ENCODE data around the gene BTF3.
"Not testable (repeated sequence)": the region's sequence is repeated elsewhere in the genome, so short reads cannot be mapped to it uniquely, and the experiment has no call there.

Gene BTF3

DNA sequence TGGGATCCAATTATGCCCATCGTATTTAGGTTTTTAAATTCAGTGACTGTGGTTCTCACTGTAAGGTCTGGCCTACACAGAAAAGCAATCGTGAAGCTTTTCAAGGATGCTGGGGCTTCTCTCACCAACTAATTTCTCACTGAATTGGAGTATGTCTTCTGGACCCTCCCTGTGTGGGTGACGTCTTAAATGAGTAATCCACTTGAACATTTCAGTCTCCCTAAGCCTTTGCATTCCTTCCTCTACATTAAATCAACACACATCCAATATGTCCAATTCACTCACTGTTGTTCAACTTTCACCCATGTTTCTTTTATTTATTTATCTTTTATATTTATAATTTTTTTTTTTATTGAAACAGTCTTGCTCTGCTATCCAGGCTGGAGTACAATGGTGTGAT is 12.5 kb upstream of the BTF3 start:
- no peak for DNase-seq (ENCODE audit: low read depth in 2 of 2)

DNA sequence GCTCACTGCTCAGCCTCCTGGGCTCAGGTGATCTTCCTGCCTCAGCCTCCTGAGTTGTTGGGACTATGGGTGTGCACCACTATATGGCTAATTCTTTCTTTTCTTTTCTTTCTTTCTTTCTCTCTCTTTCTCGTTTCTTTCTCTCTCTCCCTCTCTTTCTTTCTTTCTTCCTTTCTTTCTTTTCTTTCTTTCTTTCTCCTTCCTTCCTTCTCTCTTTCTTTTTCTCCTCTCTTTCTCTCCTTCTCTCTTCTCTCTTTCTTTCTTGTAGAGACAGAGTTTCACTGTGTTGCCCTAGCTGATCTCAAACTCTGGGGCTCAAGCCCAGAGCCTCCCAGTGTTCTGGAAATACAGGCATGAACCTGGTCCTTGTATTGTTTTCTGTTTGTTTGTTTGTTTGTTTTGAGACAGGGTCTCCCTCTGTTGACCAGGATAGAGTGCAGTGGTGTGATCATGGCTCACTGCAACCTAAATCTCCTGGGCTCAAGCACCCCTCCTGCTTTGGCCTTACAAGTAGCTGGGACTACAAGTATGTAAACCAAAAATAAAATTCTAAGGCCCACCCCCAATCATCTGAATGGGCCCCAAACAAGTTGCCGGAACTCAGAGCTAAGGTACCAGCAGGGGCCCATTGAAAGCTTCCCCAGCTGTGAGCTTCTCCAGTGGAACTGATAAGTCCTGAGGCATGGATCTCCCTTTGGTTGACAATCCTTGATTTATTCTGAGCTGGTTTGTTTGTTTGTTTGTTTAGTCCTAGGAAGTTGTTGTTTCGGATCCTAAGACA is 11.9 kb upstream of the BTF3 start:
- DNase-seq (ENCODE audit: low read depth in 2 of 2) = no peak

DNA sequence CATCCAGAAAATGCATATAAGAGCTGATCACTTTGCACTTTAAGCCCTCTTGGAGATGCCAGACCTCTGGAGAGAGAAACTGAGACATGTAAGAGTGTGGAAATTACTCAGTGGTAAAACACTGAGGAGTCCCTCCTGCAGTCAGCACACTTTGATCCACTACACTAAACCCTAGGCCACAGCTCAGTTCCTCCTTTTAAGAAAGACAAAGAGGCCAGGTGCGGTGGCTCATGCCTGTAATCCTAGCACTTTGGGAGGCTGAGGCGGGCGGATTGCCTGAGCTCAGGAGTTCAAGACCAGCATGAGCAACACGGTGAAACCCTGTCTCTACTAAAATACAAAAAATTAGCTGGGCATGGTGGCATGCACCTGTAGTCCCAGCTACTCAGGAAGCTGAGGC is 11.0 kb upstream of the BTF3 start:
- not testable (repeated sequence) for DNase-seq (ENCODE audit: low read depth in 2 of 2)

DNA sequence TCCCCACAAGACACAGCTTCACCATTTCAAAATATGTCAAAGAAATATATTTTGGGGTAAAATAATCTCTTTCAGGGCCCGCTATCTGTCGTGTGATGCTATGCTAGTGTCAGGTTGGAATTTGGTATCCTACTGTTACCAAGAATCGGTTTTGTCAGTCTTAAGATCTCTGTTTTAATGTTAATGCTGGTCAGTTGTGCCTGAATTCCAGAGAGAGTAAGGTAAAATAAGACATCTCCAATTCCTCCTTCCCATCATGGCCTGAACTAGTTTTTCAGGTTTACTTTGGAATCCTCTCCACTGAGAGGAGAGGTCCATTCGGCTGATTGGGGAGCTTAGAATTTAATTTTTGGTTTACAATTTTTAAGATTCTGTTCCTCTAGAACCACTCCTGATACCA is 10.4 kb upstream of the BTF3 start:
- DNase-seq (ENCODE audit: low read depth in 2 of 2) = no peak

DNA sequence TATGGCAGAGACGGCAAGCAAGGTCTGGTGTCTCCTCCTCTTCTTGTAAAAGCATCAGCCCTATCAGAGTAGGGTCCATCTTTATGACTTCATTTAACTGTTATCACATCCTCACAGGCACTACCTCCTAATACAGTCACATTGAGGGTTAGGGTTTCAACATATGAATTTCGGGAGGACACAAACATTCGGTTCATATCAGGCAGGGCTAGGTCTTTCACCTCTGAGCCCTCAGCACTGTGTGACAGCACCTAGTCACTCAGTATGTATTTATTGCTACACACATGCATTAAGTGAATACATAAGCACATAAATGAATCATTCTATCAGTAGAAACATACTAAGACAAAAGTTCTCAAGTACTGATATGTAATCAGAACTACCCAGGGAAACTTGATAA is 9.4 kb upstream of the BTF3 start:
- no peak for DNase-seq (ENCODE audit: low read depth in 2 of 2)

DNA sequence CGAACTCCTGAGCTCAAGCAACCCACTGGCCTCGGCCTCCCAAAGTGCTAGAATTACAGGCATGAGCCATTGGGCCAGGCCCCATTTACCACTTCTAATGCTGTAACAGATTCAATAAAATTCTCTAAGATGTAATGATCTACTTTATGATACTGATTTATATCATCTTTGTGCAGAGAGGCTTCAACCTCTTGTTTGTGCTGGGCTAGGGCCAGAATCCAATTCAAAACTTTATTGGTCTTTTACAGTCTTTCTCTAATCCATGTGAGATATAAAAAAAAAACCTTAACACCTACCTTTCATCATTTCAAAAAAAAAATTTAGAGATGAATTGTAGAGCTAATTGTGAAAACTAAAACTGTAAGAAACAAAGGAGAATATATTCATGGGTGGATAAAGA is 8.2 kb upstream of the BTF3 start:
- DNase-seq (ENCODE audit: low read depth in 2 of 2) = no peak

DNA sequence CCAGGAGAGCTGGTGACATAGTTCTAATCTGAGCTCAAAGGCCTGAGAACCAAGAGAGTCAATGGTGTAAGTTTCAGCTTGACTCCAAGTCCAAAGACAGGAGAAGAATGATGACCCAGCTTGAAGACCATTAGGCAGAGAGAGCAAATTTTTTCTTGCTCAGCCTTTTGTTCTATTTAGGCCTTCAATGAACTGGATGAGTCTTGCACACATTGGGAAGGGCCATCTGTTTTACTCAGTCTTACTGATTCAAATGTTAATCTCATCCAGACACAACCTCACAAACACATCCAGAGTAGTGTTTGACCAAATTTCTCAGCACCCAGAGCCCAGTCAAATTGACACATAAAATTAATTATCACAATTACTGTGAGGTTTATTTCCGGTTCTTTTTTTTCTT is 7.1 kb upstream of the BTF3 start:
- DNase-seq (ENCODE audit: low read depth in 2 of 2) = no peak

DNA sequence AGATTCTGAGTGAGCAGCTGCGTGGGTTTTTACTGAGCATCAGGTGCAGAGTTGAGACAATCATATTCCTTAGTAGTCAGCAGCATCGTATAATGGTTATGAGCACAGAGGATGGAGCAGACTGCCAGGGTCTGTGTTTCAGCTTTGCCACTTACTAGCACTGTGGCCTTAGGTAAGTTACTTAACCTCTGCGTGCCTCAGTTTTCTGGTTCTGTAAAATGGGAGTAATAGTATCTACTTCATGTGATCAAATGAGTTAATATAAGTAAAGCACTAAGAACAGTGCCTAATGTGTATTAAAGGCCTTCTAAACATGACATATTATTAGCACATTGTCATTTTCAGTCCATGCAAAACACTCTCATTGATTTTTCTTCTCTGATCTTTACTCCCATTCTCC is 4.8 kb upstream of the BTF3 start:
- no peak for DNase-seq (ENCODE audit: low read depth in 2 of 2)

DNA sequence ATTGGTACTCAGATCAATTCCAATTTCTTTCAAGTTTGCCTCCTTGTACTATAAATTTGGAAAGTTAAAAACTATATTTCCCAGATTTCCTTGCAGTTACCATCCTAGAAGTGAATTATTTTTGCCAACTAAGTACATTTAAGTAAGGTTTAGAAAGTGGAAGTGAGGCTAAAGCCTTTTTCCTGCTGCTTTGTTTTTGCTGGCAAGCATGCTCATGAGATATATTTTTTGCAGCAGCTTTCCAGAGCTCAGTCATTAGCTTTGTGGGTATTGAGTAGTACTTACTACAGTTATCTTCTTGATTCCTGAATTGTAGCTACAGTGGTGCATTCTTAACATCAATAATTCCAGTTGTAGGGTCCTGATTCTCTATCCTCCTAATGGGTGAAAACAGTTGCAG is 3.5 kb upstream of the BTF3 start:
- no peak for DNase-seq (ENCODE audit: low read depth in 2 of 2)

DNA sequence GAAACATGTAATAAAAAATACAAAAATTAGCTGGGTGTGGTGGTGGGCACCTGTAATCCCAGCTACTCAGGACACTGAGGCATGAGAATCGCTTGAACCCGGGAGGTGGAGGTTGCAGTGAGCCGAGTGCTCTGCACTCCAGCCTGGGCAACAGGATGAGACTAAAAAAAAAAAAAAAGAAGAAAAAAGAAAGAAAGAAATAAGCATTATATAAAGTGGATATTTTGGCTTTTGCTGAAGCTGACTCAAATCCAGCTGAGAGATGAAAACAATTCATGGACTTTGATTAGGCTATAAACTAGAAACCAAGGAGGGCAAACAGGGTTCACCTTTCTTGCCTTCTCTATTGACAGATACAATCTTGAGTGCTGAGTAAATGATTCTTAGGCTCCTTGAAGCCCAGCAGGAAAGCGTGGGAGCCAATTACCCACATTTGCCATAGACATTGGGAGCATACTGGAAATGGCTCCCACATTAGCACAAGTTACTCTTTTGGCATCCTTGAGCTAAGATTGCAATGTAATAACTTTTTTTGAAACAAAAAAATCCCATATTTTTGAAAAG is 2.4 kb upstream of the BTF3 start:
- DNase-seq (ENCODE audit: low read depth in 2 of 2) = no peak

DNA sequence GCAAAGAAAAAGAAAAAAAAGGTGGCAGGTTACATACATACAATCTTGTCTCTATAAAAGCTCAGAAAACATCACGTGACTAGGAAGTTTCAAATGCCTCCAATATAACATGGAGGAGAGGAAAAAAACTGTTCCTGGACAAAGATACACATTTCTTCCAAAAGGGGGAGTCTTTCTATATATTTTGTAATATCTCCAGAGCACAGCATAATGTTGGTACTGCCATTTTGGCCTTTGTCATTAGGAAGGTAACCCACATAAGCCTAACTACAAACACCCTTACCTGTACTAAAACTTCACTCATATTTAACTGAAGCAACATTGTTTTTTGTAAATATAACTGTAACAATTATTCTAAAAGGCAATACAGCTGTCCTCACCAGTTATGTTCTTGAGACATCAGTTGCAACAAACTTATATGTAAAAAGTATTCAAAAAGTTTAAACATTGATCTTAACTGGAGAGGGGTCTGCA is 1.2 kb upstream of the BTF3 start:
- no peak for DNase-seq (ENCODE audit: low read depth in 2 of 2)

DNA sequence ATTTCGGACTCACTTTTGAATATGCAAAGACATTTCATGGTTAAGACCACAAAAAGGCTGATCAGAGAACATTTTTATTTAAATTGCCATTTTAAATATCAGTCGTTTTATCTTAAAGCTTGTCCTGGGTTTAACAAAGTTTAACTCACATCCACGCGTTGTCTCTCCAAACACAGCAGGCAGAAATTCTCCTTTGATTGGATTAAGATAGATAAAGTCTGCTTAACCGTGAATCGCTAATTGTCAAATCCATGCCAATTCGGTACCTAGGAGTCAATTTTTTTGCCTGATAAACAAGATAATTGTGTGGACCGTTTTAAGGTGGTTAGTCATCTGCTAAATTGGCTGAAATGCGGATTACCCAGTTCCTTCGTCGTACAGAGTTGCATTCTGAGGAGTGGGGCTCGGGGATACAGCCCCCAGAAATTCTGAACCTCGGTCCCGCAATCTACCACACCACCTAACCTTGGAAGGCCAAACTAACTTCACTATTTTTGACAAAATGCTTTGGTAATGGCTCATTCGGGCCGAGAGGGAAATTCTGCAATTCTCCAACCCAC is 665 bp upstream of the BTF3 start:
- no peak for DNase-seq (ENCODE audit: low read depth in 2 of 2)

DNA sequence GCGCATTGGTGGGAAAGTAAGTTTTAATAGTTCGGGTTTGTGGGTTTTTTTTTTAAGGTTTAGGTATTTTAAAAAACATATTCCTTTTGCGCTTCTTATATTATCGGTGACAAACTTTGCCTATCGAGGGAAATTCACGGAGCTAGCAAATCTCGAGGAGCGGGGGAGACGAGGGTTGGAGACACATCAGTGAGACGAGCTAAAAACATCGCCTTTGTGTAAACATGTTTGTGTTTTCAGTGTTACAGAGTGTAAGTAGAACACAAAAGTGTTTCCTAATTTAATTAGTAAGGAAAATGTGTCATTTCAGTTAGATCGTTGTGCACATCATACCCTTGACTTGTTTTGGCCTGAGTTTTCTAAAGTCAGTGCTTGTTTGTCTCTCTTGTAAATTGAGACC is 945 bp downstream of the BTF3 start:
- no peak for DNase-seq (ENCODE audit: low read depth in 2 of 2)

DNA sequence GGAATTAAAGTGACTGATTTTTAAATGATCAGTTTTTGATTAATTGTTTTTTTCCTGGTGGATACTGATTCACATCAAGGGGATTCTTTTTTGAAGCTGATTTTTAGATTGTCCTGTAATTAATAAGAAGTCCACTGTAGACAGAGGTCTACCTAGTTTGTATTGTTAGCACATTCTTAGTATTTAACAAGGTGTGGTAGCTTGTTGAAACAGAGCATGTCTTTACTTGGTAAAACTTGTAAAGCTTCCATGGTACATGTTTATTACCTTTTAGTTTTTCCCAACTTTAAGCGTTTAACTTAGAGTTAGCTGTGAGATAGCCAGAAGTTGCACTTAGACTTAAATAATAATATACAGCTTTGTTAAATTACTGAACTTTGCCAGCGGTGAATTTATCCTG is 1.5 kb downstream of the BTF3 start:
- DNase-seq (ENCODE audit: low read depth in 2 of 2) = no peak

DNA sequence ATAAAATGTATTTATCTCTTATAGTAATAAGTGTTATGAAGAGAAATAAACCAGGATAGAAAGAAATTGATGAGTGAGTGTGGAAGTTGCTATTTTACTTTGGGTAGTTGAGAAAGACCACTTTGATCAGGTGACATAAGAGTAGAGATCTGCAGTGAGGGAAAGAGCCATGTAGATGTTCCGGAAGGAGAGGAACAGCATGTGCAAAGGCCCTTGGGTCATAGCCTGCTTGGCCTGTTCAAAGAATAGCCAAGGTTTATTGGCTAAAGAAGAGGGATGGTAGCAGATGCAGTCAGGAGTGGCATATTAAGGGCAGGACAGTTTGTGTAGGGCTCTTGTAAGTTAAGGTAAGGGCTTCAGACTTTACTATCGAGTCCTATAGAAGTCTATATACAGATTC is 3.2 kb downstream of the BTF3 start:
- no peak for DNase-seq (ENCODE audit: low read depth in 2 of 2)

DNA sequence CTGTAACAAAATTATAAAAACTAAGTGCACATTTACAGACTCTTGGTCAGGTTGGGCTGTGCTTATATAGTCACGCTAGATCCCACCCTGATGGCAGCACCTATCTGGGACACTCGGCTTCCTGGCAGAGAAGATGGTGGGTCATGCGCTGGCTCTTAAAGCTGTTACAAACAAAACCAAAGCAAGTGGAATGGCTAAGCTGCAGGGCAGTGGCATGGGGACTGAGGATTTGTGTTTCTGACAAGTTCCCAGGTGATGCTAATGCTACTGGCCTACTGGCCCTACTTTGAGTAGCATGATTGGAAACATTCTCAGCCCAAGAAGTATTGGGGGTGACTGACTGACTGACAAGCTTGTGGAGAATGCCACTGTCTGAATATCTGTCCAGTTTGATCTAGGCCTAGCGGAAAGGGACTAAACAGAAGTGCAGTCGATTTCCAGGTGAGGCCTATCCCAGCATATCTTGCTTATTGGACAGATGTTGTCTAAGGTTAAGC is 8.3 kb downstream of the BTF3 start:
- no peak for DNase-seq (ENCODE audit: low read depth in 2 of 2)

DNA sequence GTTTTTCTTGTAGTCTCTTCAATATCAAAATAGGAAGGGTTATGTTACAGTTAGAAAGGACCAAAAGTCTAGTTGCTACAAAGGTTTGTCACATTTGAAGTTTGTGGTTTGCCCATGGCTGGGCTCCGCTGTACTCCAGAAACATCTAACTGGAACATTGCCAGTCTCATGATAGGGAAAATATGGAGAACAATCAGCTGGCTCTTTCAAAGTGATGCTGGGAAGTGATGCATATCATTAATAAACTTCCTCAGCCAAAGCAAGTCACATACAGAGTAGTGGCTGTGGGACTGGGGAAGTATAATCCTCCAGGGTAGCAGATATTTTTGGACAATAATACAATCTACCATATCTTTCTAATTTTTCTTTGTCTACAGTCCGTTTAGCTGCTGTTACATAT is 8.8 kb downstream of the BTF3 start:
- DNase-seq (ENCODE audit: low read depth in 2 of 2) = no peak

DNA sequence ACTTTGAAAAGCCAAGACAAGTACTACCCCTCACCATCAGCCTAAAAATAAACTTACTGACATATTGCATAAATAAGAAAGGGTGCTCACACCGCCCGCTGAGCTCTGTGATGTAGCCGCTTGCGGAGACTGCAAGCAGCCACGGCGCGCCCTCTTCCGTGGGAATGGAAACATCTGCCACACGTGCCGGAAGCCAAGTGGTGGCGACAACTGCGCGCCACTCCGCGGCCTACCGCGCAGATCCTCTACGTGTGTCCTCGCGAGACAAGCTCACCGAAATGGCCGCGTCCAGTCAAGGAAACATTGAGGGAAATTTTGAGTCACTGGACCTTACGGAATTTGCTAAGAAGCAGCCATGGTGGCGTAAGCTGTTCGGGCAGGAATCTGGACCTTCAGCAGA is 10.3 kb downstream of the BTF3 start:
- DNase-seq (ENCODE audit: low read depth in 2 of 2) = not testable (repeated sequence)

DNA sequence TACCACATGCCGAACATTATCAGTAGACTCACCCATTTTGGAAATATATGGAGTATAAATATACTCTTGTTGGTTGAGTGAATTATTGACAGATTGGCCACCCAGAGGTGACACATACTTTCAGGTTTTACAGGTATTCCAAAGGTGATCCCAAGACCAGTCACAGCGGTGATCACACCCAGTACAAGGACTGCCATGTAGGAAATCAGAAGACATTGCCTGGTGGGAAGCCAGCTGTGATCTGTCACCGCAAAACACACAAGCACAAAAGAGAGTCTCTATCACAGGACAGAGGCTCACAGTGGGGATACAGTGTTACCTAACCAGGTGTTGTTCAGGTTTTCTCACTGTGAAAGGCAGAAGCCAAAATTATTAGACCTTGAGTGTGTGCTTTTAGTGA is 15.8 kb downstream of the BTF3 start:
- DNase-seq (ENCODE audit: low read depth in 2 of 2) = no peak

DNA sequence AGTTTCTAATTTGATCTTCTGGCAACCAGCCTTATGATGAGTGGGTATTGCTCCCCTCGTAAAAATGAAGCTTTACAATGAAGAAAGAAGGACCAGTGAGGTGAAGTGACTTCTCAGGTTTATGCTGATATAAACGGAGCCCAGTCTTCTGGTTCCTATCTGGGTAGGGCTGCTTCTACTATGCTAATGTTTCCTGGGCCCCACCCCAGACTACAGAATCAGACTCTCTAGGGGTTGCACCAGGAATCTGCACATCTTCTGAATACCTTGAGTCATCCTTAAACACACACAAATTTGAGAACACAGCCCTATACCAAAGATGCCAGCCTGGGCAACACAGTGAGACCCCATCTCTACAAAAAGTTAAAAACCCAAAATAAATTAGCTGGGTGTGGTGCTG is 16.2 kb downstream of the BTF3 start:
- no peak for DNase-seq (ENCODE audit: low read depth in 2 of 2)

DNA sequence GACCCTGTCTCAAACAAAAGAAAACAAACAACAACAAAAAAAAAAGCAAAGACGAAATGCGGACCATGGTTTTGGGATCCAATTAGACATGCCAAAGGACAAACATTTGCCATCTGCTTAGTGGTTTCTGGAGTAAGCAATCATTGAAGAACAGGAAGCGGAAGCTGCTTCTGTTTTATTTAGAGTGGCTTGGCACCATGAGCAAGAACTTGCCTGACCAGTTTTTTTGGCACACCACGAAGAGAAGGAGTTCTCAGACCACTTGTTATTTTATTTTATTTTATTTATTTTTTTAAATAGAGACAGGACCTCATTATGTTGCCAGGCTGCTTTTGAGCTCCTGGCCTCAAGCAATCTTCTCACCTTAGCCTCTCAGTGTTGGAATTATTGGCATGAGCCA is 17.0 kb downstream of the BTF3 start:
- DNase-seq (ENCODE audit: low read depth in 2 of 2) = no peak

DNA sequence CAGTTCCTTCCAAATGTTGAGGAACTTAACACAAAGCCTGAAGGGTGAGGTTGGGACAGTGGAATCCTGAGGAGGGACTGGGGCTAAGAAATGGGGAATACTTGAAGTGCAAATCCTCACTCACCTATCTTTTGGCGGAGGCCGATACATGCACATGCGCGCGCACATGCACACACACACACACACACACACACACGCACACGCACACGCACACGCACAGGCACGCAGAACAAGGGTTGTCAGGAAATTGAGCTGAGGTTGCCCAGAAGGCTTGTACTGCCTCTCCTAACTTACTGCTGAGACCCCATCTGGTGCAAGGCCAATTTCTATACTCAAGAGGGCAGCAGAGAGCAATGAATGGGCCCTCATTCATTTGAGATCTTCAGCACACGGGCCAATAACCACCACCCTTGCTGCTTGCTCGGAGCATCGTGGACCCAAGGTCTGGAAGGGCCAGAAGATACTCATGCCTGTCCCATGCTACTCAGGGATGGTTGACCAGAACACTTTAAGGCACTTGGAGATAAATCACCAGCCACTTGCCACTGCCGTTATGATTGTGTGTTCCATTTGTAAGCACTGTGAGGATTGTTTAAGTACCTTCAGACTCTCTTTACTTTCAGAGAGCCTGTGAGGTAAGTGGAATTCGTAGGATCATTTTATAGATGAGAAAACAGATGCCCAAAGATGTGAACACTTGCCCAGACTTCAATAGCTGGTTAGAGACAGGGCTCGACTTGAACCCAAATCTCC is 21.5 kb downstream of the BTF3 start:
- peak; percentile 43 to 58 for DNase-seq (ENCODE audit: low read depth in 2 of 2)

DNA sequence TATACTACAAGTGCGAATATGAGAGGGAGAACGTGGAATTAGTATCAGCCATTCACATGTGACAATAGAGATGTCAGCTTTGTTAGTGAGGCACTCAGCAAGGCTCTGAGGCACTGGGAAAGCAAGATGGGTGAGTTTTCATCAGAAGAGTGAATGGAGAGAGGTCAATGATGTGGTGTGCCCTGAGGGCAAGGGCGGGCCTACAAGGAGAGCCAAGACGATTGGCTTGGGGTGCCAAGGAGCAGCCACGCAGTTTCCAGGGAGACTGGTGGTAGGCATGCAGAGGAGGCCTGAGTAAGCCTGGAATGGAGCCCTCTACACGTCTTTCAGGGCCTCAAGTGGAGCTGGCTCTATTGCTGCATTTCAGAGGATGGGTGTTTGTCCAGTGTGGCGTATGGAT is 24.7 kb downstream of the BTF3 start:
- no peak for DNase-seq (ENCODE audit: low read depth in 2 of 2)

All from activated CD4-positive, alpha-beta T cell treated with anti-CD3 and anti-CD28 coated beads for 24 hours (primary cell).